Neural progenitor cell (in vitro differentiated cells): Measurements from ENCODE around the gene SVOP. TPM values are rescaled to one million over a fixed set of nuclear protein-coding genes. Genes with fewer than 3 reads are reported as not detected.

Source experiments
- DNase-seq: peaks from one replicate; pipeline ENCODE4 v3.0.0-alpha.2; 2016; ENCODE audit warnings: low spot score
- H2AFZ ChIP-seq: fragments of 200-600 bp; sonication (generic); replicated peaks from 2 replicates; pipeline ENCODE4 v1.6.1; 2016; ENCODE audit warnings: antibody characterized with exemption
- H3F3A ChIP-seq: fragments of 200-600 bp; sonication (generic); 2 replicates; pipeline ENCODE4 v1.6.1; 2016; ENCODE audit warnings: antibody characterized with exemption, low read depth
- H3K27ac ChIP-seq: fragments of 200-600 bp; sonication (generic); 2 replicates; pipeline ENCODE4 v1.5.1; 2016; ENCODE audit warnings: mild to moderate bottlenecking
- H3K27me3 ChIP-seq: fragments of 200-600 bp; sonication (generic); 2 replicates; pipeline ENCODE4 v1.6.1; 2016; ENCODE audit warnings: mild to moderate bottlenecking, moderate library complexity
- H3K36me3 ChIP-seq: fragments of 200-600 bp; sonication (generic); 2 replicates; pipeline ENCODE4 v1.5.1; 2016
- H3K4me1 ChIP-seq: fragments of 200-600 bp; sonication (generic); 2 replicates; pipeline ENCODE4 v1.6.1; 2016; ENCODE audit warnings: mixed run types
- H3K4me2 ChIP-seq: fragments of 200-600 bp; sonication (generic); 2 replicates; pipeline ENCODE4 v1.6.1; 2016
- H3K4me3 ChIP-seq: fragments of 200-600 bp; sonication (generic); 2 replicates; pipeline ENCODE4 v1.5.1; 2016
- H3K79me2 ChIP-seq: fragments of 200-600 bp; sonication (generic); 2 replicates; pipeline ENCODE4 v1.6.1; 2016; ENCODE audit warnings: low read depth
- H3K9ac ChIP-seq: fragments of 200-600 bp; sonication (generic); 2 replicates; pipeline ENCODE4 v1.6.1; 2016
- H3K9me3 ChIP-seq: fragments of 200-600 bp; sonication (generic); 2 replicates; pipeline ENCODE4 v1.5.1; 2016; ENCODE audit warnings: low read depth
- H4K20me1 ChIP-seq: fragments of 200-600 bp; sonication (generic); 2 replicates; pipeline ENCODE4 v1.6.1; 2016; ENCODE audit warnings: low read depth
- H3K27ac Mint-ChIP-seq: 3 replicates; pipeline ENCODE4 v1.8.0; 2021; ENCODE audit warnings: mixed read lengths
- H3K27me3 Mint-ChIP-seq: 2 replicates; pipeline ENCODE4 v1.8.0; 2022; ENCODE audit warnings: low read depth, mild to moderate bottlenecking, inconsistent platforms, moderate library complexity, mixed read lengths; ENCODE audit not compliant: insufficient read depth
- H3K36me3 Mint-ChIP-seq: 3 replicates; pipeline ENCODE4 v1.8.0; 2021; ENCODE audit warnings: mixed read lengths
- H3K4me1 Mint-ChIP-seq: 3 replicates; pipeline ENCODE4 v1.8.0; 2021; ENCODE audit warnings: mixed read lengths
- H3K4me3 Mint-ChIP-seq: 3 replicates; pipeline ENCODE4 v1.8.0; 2021; ENCODE audit warnings: mild to moderate bottlenecking, moderate library complexity, mixed read lengths
- H3K9me3 Mint-ChIP-seq: 3 replicates; pipeline ENCODE4 v1.8.0; 2020; ENCODE audit warnings: mixed read lengths
- EZH2 ChIP-seq: fragments of 200-600 bp; sonication (generic); IDR thresholded peaks from 2 replicates; pipeline ENCODE4 v1.6.1; 2017; ENCODE audit warnings: antibody characterized with exemption, mild to moderate bottlenecking, moderate library complexity
- EZH2phosphoT487 ChIP-seq: fragments of 200-600 bp; sonication (generic); IDR thresholded peaks from 2 replicates; pipeline ENCODE4 v1.6.1; 2017; ENCODE audit warnings: antibody characterized with exemption
- total RNA-seq: library from RNA; depleted of rRNA; stranded (reverse); fragments of >200 nt; gene quantifications from 2 replicates; pipeline ENCODE4 v1.2.3, GENCODE V29; 2015; ENCODE audit warnings: low replicate concordance
- TF ChIP-seq, protein P1 (sequence below): fragments of 200-600 bp; sonication (generic); IDR thresholded peaks from 2 replicates; pipeline ENCODE4 v1.5.1; 2017; ENCODE audit warnings: antibody characterized with exemption, mild to moderate bottlenecking

Gene SVOP
- total RNA-seq, 1 donor from 2014 or later, result not detected

DNA sequence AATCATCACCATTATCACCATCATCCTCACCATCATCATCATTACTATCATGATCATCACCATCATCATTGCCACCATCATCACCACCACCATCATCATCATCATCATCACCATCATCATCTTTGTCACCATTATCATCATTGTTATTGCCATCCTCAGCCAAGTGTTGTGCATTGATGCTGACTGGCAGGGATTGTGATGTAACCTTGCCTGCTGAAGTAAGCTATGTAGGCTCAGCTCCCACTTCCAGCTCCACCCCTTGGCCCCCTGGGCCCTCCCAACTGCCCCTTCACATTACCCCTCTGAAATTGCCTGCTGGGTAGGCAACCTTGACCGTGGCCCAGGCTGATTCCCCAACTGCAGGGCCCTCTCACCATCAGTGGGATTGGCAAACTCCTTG, 37.6 kb downstream of the SVOP start:
- no peak overlapping the region for H2AFZ ChIP-seq
- no peaks in the 10 kb centered on the region for H3K4me1 ChIP-seq
- no peak overlapping the region for H3K27ac ChIP-seq
- no peak overlapping the region for H3K4me2 ChIP-seq
- no peaks in the 10 kb centered on the region for H3K79me2 ChIP-seq
- no peak overlapping the region for H3K9ac ChIP-seq
- H3K27ac Mint-ChIP-seq, result no peak overlapping the region
- no peaks in the 10 kb centered on the region for H3K9me3 Mint-ChIP-seq
- peaks cover 2% of the 10 kb centered on the region for H3K27me3 Mint-ChIP-seq
- no peaks in the 10 kb centered on the region for H3K36me3 ChIP-seq
- H3K4me1 Mint-ChIP-seq, result no peaks in the 10 kb centered on the region
- H3K27me3 ChIP-seq, result peaks cover 13% of the 10 kb centered on the region
- no peak overlapping the region for H3K4me3 ChIP-seq
- no peaks in the 10 kb centered on the region for H3K36me3 Mint-ChIP-seq
- no peaks in the 10 kb centered on the region for H3F3A ChIP-seq
- H4K20me1 ChIP-seq, result no peaks in the 10 kb centered on the region
- no peak overlapping the region for H3K4me3 Mint-ChIP-seq
- TF ChIP-seq EZH2phosphoT487, result no peak
- TF ChIP-seq, protein P1, sequence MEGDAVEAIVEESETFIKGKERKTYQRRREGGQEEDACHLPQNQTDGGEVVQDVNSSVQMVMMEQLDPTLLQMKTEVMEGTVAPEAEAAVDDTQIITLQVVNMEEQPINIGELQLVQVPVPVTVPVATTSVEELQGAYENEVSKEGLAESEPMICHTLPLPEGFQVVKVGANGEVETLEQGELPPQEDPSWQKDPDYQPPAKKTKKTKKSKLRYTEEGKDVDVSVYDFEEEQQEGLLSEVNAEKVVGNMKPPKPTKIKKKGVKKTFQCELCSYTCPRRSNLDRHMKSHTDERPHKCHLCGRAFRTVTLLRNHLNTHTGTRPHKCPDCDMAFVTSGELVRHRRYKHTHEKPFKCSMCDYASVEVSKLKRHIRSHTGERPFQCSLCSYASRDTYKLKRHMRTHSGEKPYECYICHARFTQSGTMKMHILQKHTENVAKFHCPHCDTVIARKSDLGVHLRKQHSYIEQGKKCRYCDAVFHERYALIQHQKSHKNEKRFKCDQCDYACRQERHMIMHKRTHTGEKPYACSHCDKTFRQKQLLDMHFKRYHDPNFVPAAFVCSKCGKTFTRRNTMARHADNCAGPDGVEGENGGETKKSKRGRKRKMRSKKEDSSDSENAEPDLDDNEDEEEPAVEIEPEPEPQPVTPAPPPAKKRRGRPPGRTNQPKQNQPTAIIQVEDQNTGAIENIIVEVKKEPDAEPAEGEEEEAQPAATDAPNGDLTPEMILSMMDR, result no peak
- TF ChIP-seq EZH2, result no peak
- H3K9me3 ChIP-seq, result no peaks in the 10 kb centered on the region
- no peak for DNase-seq

DNA sequence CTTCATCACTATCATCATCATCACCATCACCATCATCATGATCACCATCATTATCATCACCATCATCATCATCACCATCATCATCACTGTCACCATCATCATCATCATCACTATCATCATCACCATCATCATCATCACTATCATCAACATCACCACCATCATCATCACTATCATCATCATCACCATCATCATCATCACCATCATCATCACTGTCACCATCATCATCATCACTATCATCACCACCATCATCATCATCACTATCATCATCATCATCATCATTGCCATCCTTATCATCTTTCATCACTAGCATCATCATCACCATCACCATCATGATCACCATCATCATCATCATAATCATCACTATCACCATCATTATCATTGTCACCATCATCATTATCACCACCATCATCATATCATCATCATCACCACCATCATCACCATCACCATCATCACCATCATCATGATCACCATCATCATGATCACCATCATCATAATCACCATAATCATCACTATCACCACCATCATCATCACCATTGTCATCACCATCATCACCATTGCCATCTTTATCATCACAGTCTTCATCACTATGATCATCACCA, 38.1 kb downstream of the SVOP start:
- H3K27me3 ChIP-seq, result peaks cover 13% of the 10 kb centered on the region
- H3K36me3 ChIP-seq, result no peaks in the 10 kb centered on the region
- no peaks in the 10 kb centered on the region for H3K9me3 ChIP-seq
- Mint-ChIP-seq H3K27me3 (peaks cover 2% of the 10 kb centered on the region), H3K27ac (no peak overlapping the region), H3K9me3 (no peaks in the 10 kb centered on the region), H3K4me3 (no peak overlapping the region), H3K36me3 (no peaks in the 10 kb centered on the region), H3K4me1 (no peaks in the 10 kb centered on the region)
- no peaks in the 10 kb centered on the region for H3K4me1 ChIP-seq
- no peak for DNase-seq
- H3F3A ChIP-seq, result no peaks in the 10 kb centered on the region
- no peak overlapping the region for H3K4me2 ChIP-seq
- H2AFZ ChIP-seq, result no peak overlapping the region
- TF ChIP-seq EZH2phosphoT487 (no peak), EZH2 (no peak)
- TF ChIP-seq, protein P1, result no peak
- no peak overlapping the region for H3K27ac ChIP-seq
- no peaks in the 10 kb centered on the region for H4K20me1 ChIP-seq
- no peak overlapping the region for H3K9ac ChIP-seq
- H3K4me3 ChIP-seq, result no peak overlapping the region
- H3K79me2 ChIP-seq, result no peaks in the 10 kb centered on the region

DNA sequence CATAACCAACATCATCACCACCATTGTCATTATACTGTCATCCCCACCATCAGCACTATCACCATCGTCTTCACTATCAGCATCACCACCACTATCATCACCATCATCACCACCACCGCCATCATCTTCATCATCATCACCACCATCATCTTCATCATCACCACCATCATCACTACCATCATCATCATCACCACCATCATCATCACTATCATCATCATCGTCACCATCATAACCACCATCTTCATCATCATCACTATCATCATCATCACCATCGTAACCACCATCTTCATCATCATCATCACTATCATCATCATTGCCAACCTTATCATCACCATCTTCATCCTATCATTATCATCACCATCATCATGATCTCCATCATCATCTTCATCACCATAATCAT, 39.0 kb downstream of the SVOP start:
- Histone ChIP-seq H3K4me1 (no peaks in the 10 kb centered on the region), H3K79me2 (no peaks in the 10 kb centered on the region), H4K20me1 (no peaks in the 10 kb centered on the region), H3K4me3 (no peak overlapping the region), H3K27ac (no peak overlapping the region), H3F3A (no peaks in the 10 kb centered on the region), H3K9me3 (no peaks in the 10 kb centered on the region), H3K27me3 (peaks cover 11% of the 10 kb centered on the region), H3K4me2 (no peak overlapping the region), H3K9ac (no peak overlapping the region), H2AFZ (no peak overlapping the region), H3K36me3 (no peaks in the 10 kb centered on the region)
- no peak overlapping the region for H3K4me3 Mint-ChIP-seq
- no peaks in the 10 kb centered on the region for H3K4me1 Mint-ChIP-seq
- TF ChIP-seq EZH2 (no peak), EZH2phosphoT487 (no peak)
- TF ChIP-seq, protein P1, result no peak
- no peak for DNase-seq
- H3K9me3 Mint-ChIP-seq, result no peaks in the 10 kb centered on the region
- no peak overlapping the region for H3K27ac Mint-ChIP-seq
- H3K36me3 Mint-ChIP-seq, result no peaks in the 10 kb centered on the region
- peaks cover 2% of the 10 kb centered on the region for H3K27me3 Mint-ChIP-seq
